ENCODE results near the gene GALNT18. TPM values are rescaled to one million over a fixed set of nuclear protein-coding genes. Genes with fewer than 3 reads are reported as not detected.

GALNT18 gene
- total RNA-seq, 1 experiment from 2014 or later: 9.2 TPM

- DNase-seq: no peak
- H3K9me3 Mint-ChIP-seq (ENCODE audit: low read depth, unreplicated experiment): no peaks in the 10 kb centered on the region
- no peaks in the 10 kb centered on the region for H3K27me3 Mint-ChIP-seq (ENCODE audit: unreplicated experiment)
- TF ChIP-seq CTCF (IDR thresholded peaks at IDR 0.05; ENCODE audit: unreplicated experiment): no peak
- intact Hi-C loops (cut with micrococcal nuclease; ENCODE audit: unreplicated experiment): no loop called here
- CTCF ChIA-PET: interaction anchor here (0.5 kb wide), 1 partner anchor 65 kb away, joined by 3 read pairs; no protein-coding TSS in a partner anchor
- no TSS peak for BruUV-seq (replicated peaks)
- no peak overlapping the region for H3K4me3 Mint-ChIP-seq (ENCODE audit: low read depth, unreplicated experiment)
- H3K36me3 Mint-ChIP-seq (ENCODE audit: insufficient read depth, unreplicated experiment): no peaks in the 10 kb centered on the region
- no peaks in the 10 kb centered on the region for H3K4me1 Mint-ChIP-seq (ENCODE audit: low read depth, unreplicated experiment)
- H3K27ac Mint-ChIP-seq (ENCODE audit: unreplicated experiment): no peak overlapping the region
Observed at GRCh38 chr11:11522591-11522990, 99.2 kb downstream of the GALNT18 start.

GRCh38 chr11:11521306-11522002, 100.4 kb downstream of the GALNT18 start:
- Mint-ChIP-seq H3K4me1 (ENCODE audit: low read depth, unreplicated experiment) (no peaks in the 10 kb centered on the region), H3K27ac (ENCODE audit: unreplicated experiment) (no peak overlapping the region), H3K36me3 (ENCODE audit: insufficient read depth, unreplicated experiment) (no peaks in the 10 kb centered on the region), H3K4me3 (ENCODE audit: low read depth, unreplicated experiment) (no peak overlapping the region), H3K27me3 (ENCODE audit: unreplicated experiment) (no peaks in the 10 kb centered on the region), H3K9me3 (ENCODE audit: low read depth, unreplicated experiment) (no peaks in the 10 kb centered on the region)
- no peak for TF ChIP-seq CTCF (IDR thresholded peaks at IDR 0.05; ENCODE audit: unreplicated experiment)
- intact Hi-C loops (cut with micrococcal nuclease; ENCODE audit: unreplicated experiment): no loop called here
- no peak for DNase-seq
- no TSS peak for BruUV-seq (replicated peaks)
- CTCF ChIA-PET: no interaction called here

GRCh38 chr11:11520231-11521015, 101.4 kb downstream of the GALNT18 start:
- H3K4me1 Mint-ChIP-seq (ENCODE audit: low read depth, unreplicated experiment): no peaks in the 10 kb centered on the region
- no TSS peak for BruUV-seq (replicated peaks)
- H3K4me3 Mint-ChIP-seq (ENCODE audit: low read depth, unreplicated experiment): no peak overlapping the region
- DNase-seq: no peak
- intact Hi-C loops (cut with micrococcal nuclease; ENCODE audit: unreplicated experiment): no loop called here
- H3K27ac Mint-ChIP-seq (ENCODE audit: unreplicated experiment): no peak overlapping the region
- no peak for TF ChIP-seq CTCF (IDR thresholded peaks at IDR 0.05; ENCODE audit: unreplicated experiment)
- CTCF ChIA-PET: no interaction called here
- no peaks in the 10 kb centered on the region for H3K9me3 Mint-ChIP-seq (ENCODE audit: low read depth, unreplicated experiment)
- H3K27me3 Mint-ChIP-seq (ENCODE audit: unreplicated experiment): no peaks in the 10 kb centered on the region
- no peaks in the 10 kb centered on the region for H3K36me3 Mint-ChIP-seq (ENCODE audit: insufficient read depth, unreplicated experiment)

- H3K27ac Mint-ChIP-seq (ENCODE audit: unreplicated experiment): no peak overlapping the region
- no TSS peak for BruUV-seq (replicated peaks)
- DNase-seq: no peak
- CTCF ChIA-PET: no interaction called here
- intact Hi-C loops (cut with micrococcal nuclease; ENCODE audit: unreplicated experiment): no loop called here
- no peak overlapping the region for H3K4me3 Mint-ChIP-seq (ENCODE audit: low read depth, unreplicated experiment)
- H3K4me1 Mint-ChIP-seq (ENCODE audit: low read depth, unreplicated experiment): no peaks in the 10 kb centered on the region
- H3K36me3 Mint-ChIP-seq (ENCODE audit: insufficient read depth, unreplicated experiment): no peaks in the 10 kb centered on the region
- no peaks in the 10 kb centered on the region for H3K9me3 Mint-ChIP-seq (ENCODE audit: low read depth, unreplicated experiment)
- TF ChIP-seq CTCF (IDR thresholded peaks at IDR 0.05; ENCODE audit: unreplicated experiment): no peak
- H3K27me3 Mint-ChIP-seq (ENCODE audit: unreplicated experiment): no peaks in the 10 kb centered on the region
Observed at GRCh38 chr11:11519184-11519583, 102.6 kb downstream of the GALNT18 start.

All from Calu3 (cell line).